Type B pancreatic cell (in vitro differentiated cells): ENCODE measurements around the gene ZNF19. TPM values are rescaled to one million over a fixed set of nuclear protein-coding genes. Genes with fewer than 3 reads are reported as not detected.

Experiments
- DNase-seq: peaks from one replicate; pipeline ENCODE4 v3.0.0; 2021; ENCODE audit warnings: mixed read lengths; ENCODE audit not compliant: unreplicated experiment; ENCODE audit errors: extremely low spot score
- H3K27ac Mint-ChIP-seq: 2 replicates; pipeline ENCODE4 v1.8.0; 2021; ENCODE audit warnings: mild to moderate bottlenecking, mixed read lengths
- H3K27me3 Mint-ChIP-seq: 2 replicates; pipeline ENCODE4 v1.8.0; 2021; ENCODE audit warnings: mixed read lengths
- H3K36me3 Mint-ChIP-seq: 2 replicates; pipeline ENCODE4 v1.8.0; 2021; ENCODE audit warnings: mixed read lengths
- H3K4me1 Mint-ChIP-seq: one replicate; pipeline ENCODE4 v1.8.0; 2021; ENCODE audit warnings: mixed read lengths; ENCODE audit not compliant: unreplicated experiment
- H3K4me3 Mint-ChIP-seq: 2 replicates; pipeline ENCODE4 v1.8.0; 2021; ENCODE audit warnings: mild to moderate bottlenecking, mixed read lengths
- H3K9me3 Mint-ChIP-seq: 2 replicates; pipeline ENCODE4 v1.8.0; 2021; ENCODE audit warnings: mixed read lengths
- total RNA-seq: library from RNA; stranded (reverse); gene quantifications from 2 replicates; pipeline ENCODE4 v1.2.1, GENCODE V29; 2021; ENCODE audit warnings: low replicate concordance
- TF ChIP-seq, protein P1 (sequence below): fragments of 200-600 bp; sonication (generic); conservative IDR thresholded peaks from 2 replicates; pipeline ENCODE4 v1.5.0; 2021; ENCODE audit warnings: antibody characterized with exemption, mild to moderate bottlenecking

Gene ZNF19
- total RNA-seq, 1 donor from 2014 or later = 7.6 TPM

DNA sequence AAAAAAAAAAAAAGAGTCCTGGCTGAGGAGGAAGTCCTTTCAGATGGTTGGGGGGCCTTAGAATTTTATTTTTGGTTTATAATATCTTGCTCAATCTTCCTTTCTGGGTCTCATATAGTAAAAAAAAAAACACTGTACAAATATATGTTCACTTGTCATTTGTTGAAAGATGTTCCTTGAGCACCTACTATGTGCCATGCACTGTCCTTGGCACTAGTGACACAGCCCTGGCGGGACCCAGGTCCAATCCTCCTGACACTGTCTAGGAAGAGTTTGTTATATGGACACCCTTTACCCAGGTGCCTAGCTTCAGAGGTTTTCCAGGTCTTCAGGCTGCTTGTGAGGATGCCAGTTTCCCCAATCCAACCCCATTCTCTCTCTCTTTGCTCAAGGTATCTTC is 39.1 kb upstream of the ZNF19 start:
- H3K36me3 Mint-ChIP-seq = no peaks in the 10 kb centered on the region
- TF ChIP-seq, protein P1, sequence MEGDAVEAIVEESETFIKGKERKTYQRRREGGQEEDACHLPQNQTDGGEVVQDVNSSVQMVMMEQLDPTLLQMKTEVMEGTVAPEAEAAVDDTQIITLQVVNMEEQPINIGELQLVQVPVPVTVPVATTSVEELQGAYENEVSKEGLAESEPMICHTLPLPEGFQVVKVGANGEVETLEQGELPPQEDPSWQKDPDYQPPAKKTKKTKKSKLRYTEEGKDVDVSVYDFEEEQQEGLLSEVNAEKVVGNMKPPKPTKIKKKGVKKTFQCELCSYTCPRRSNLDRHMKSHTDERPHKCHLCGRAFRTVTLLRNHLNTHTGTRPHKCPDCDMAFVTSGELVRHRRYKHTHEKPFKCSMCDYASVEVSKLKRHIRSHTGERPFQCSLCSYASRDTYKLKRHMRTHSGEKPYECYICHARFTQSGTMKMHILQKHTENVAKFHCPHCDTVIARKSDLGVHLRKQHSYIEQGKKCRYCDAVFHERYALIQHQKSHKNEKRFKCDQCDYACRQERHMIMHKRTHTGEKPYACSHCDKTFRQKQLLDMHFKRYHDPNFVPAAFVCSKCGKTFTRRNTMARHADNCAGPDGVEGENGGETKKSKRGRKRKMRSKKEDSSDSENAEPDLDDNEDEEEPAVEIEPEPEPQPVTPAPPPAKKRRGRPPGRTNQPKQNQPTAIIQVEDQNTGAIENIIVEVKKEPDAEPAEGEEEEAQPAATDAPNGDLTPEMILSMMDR = no peak
- no peak overlapping the region for H3K4me3 Mint-ChIP-seq
- no peak for DNase-seq
- H3K27me3 Mint-ChIP-seq = peaks cover 33% of the 10 kb centered on the region
- H3K9me3 Mint-ChIP-seq = no peaks in the 10 kb centered on the region
- no peak overlapping the region for H3K27ac Mint-ChIP-seq
- peaks cover 21% of the 10 kb centered on the region for H3K4me1 Mint-ChIP-seq

- no peak for DNase-seq
- Mint-ChIP-seq H3K9me3 (no peaks in the 10 kb centered on the region), H3K27ac (peak within 1 kb of the TSS; percentile 76), H3K4me1 (peaks cover 21% of the 10 kb centered on the region), H3K27me3 (peaks cover 43% of the 10 kb centered on the region), H3K4me3 (peak within 1 kb of the TSS; percentile 76), H3K36me3 (no peaks in the 10 kb centered on the region)
- TF ChIP-seq, protein P1 = no peak
Measured at GRCh38 chr16:71526111-71526631, 37.0 kb upstream of the ZNF19 start, which contains the start of gene CHST4. TSS of gene CHST4 (plus strand) at chr16:71526426. CDS start at chr16:71536678, 10,252 bp downstream.

- Mint-ChIP-seq H3K27ac (no peak overlapping the region), H3K27me3 (peaks cover 39% of the 10 kb centered on the region), H3K36me3 (no peaks in the 10 kb centered on the region), H3K9me3 (no peaks in the 10 kb centered on the region), H3K4me1 (peaks cover 21% of the 10 kb centered on the region), H3K4me3 (no peak overlapping the region)
- TF ChIP-seq, protein P1 = no peak
- DNase-seq = no peak
Measured at GRCh38 chr16:71524566-71525553, 35.7 kb upstream of the ZNF19 start.

DNA sequence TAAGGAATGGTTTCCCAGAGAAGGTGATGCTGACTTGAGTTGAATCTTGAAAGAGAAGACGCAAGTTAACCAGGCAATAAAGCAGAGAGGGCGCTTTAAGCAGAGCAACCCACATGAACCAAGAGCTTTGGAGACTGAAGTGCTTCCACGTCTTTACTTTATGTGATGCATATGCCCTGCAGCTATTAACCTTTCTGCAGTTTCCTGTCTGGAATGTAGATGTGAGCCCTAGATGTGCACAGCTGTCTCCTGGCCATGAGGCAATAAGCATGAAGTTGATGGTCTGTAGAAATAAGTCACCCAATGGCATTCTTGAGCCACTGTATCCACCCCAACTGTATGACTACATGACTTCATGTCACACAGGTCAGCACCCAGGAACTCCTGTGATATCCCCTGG is 31.4 kb upstream of the ZNF19 start:
- TF ChIP-seq, protein P1 = no peak
- peaks cover 8% of the 10 kb centered on the region for H3K4me1 Mint-ChIP-seq
- no peak overlapping the region for H3K4me3 Mint-ChIP-seq
- no peak overlapping the region for H3K27ac Mint-ChIP-seq
- no peaks in the 10 kb centered on the region for H3K9me3 Mint-ChIP-seq
- DNase-seq = no peak
- peaks cover 25% of the 10 kb centered on the region for H3K27me3 Mint-ChIP-seq
- H3K36me3 Mint-ChIP-seq = no peaks in the 10 kb centered on the region

GRCh38 chr16:71515026-71515425 is 25.9 kb upstream of the ZNF19 start:
- DNase-seq = no peak
- no peaks in the 10 kb centered on the region for H3K9me3 Mint-ChIP-seq
- no peaks in the 10 kb centered on the region for H3K27me3 Mint-ChIP-seq
- H3K4me1 Mint-ChIP-seq = no peaks in the 10 kb centered on the region
- H3K4me3 Mint-ChIP-seq = no peak overlapping the region
- no peak overlapping the region for H3K27ac Mint-ChIP-seq
- H3K36me3 Mint-ChIP-seq = no peaks in the 10 kb centered on the region
- TF ChIP-seq, protein P1 = no peak
